HepG2 (cell line): Measurements from ENCODE around the gene SLC11A1. TPM values are rescaled to one million over a fixed set of nuclear protein-coding genes. Genes with fewer than 3 reads are reported as not detected.

Experiments used
- ATAC-seq: fragments of 200-7000 bp; cut with Tn5 transposase; 3 replicates; pipeline ENCODE4 v1.9.1; 2020; ENCODE audit warnings: mild to moderate bottlenecking, moderate library complexity
- BruUV-seq: library from RNA; stranded (reverse); fragments of 400-500 nt; replicated peaks from 2 replicates; lab custom pipeline; 2021; lab: Mats Ljungman, UMichigan
- CTCF ChIA-PET: fragments of 300-600 bp; formaldehyde crosslinking; extraction: SDS; loops from one replicate; lab custom pipeline; 2021; ENCODE audit warnings: low total read pairs, inconsistent platforms, low intra/inter-chr PET ratio; lab: Yijun Ruan, JAX
- POLR2A ChIA-PET: fragments of 350-600 bp; sonication (Branson Sonifier 250); formaldehyde crosslinking; loops from one replicate; lab custom pipeline; 2020; ENCODE audit warnings: antibody characterized with exemption, inconsistent platforms; lab: Yijun Ruan, JAX
- DNase-seq: peaks from one replicate; pipeline ENCODE4 v3.0.0-alpha.2; 2015; ENCODE audit warnings: low spot score
- FAIRE-seq: peaks from 3 replicates; lab custom pipeline; 2011; peaks lifted over from hg19 to GRCh38; lab: Jason Lieb, UNC
- H2AFZ ChIP-seq: one replicate; pipeline ENCODE4 v1.6.1; 2011; ENCODE audit warnings: low read length, inconsistent platforms
- H3K27ac ChIP-seq: fragments of 300-600 bp; 3 replicates; pipeline ENCODE4 v1.8.0; 2011; ENCODE audit warnings: mixed run types, mild to moderate bottlenecking, mixed read lengths, low read length, inconsistent platforms; ENCODE audit not compliant: insufficient read depth; ENCODE audit errors: extremely low read length
- H3K27me3 ChIP-seq, 2 experiments: fragments of 200-600 bp in 1 of 2; 2 replicates in 1 of 2; 3 replicates in 1 of 2; pipeline versions ENCODE4 v1.6.0 to v1.8.0; 2011; ENCODE audit warnings: low read length in 2 of 2, mild to moderate bottlenecking in 2 of 2, moderate library complexity in 2 of 2, inconsistent platforms in 1 of 2; ENCODE audit not compliant: insufficient read depth in 2 of 2, control insufficient read depth in 1 of 2
- H3K36me3 ChIP-seq, 2 experiments: fragments of 200-600 bp in 1 of 2; replicated peaks in 1 of 2; 2 replicates in 1 of 2; 3 replicates in 1 of 2; pipeline versions ENCODE4 v1.5.1 to v1.8.0; 2011; ENCODE audit warnings: low read length in 2 of 2, inconsistent platforms in 1 of 2; ENCODE audit not compliant: insufficient read depth in 2 of 2, control insufficient read depth in 1 of 2
- H3K4me1 ChIP-seq: 2 replicates; pipeline ENCODE4 v1.5.1; 2012; ENCODE audit warnings: low read length, inconsistent platforms; ENCODE audit not compliant: insufficient read depth
- H3K4me2 ChIP-seq: 2 replicates; pipeline ENCODE4 v1.6.0; 2011; ENCODE audit warnings: low read depth, low read length, inconsistent platforms
- H3K4me3 ChIP-seq, 3 experiments: fragments of 200-600 bp in 1 of 3; sonication (generic), shearing (Covaris generic) in 1 of 3; replicated peaks in 1 of 3; 2 replicates each; pipeline ENCODE4 v1.5.1; 2011 to 2016; ENCODE audit warnings: low read length in 3 of 3, inconsistent platforms in 2 of 3, low read depth in 2 of 3, mild to moderate bottlenecking in 2 of 3, control low read depth in 1 of 3, mixed read lengths in 1 of 3; ENCODE audit not compliant: insufficient read depth in 1 of 3
- H3K79me2 ChIP-seq: one replicate; pipeline ENCODE4 v1.6.1; 2011; ENCODE audit warnings: low read length, inconsistent platforms; ENCODE audit not compliant: insufficient read depth
- H3K9ac ChIP-seq: 2 replicates; pipeline ENCODE4 v1.6.0; 2011; ENCODE audit warnings: mild to moderate bottlenecking, low read depth, low read length, inconsistent platforms; ENCODE audit not compliant: insufficient read depth
- H3K9me3 ChIP-seq: 2 replicates; pipeline ENCODE4 v1.5.1; 2012; ENCODE audit warnings: mild to moderate bottlenecking, low read length
- H4K20me1 ChIP-seq: 2 replicates; pipeline ENCODE4 v1.6.0; 2011; ENCODE audit warnings: inconsistent platforms, mild to moderate bottlenecking, low read length, moderate library complexity; ENCODE audit not compliant: insufficient read depth
- AGO2 ChIP-seq: fragments of 200-400 bp; formaldehyde crosslinking; optimal IDR thresholded peaks from 2 replicates; pipeline ENCODE3; 2017; ENCODE audit warnings: mild to moderate bottlenecking, low read depth, low read length, moderate library complexity
- CHCHD3 ChIP-seq: sonication (generic); formaldehyde crosslinking; IDR thresholded peaks from 2 replicates; pipeline ENCODE4 v1.8.0; 2022; ENCODE audit warnings: mild to moderate bottlenecking, missing genetic modification reagents, moderate library complexity
- SP1 ChIP-seq, 2 experiments: fragments of 450-650 bp in 1 of 2; sonication (generic) in 1 of 2; formaldehyde crosslinking in 1 of 2; IDR thresholded peaks; 2 replicates each; pipeline versions ENCODE4 v1.4.0 to v1.6.1; 2016 to 2020; ENCODE audit warnings: missing genetic modification reagents in 1 of 2
- TOE1 ChIP-seq: sonication (generic); formaldehyde crosslinking; IDR thresholded peaks from 2 replicates; pipeline ENCODE4 v1.4.0; 2020; ENCODE audit warnings: mild to moderate bottlenecking, missing genetic modification reagents
- WGBS: methylation state at CpG from one replicate; pipeline ENCODE4 v1.1.6; 2017; ENCODE audit warnings: low lambda C conversion rate; 5-methylcytosine and 5-hydroxymethylcytosine counted together
- in situ Hi-C: cut with HindIII; loops from 2 replicates; pipeline ENCODE4 v1.10.0; 2017; ENCODE audit warnings: low pct_unique_long_range_greater_than_20kb; ENCODE audit not compliant: extremely low pct_ligation_motif_present
- intact Hi-C: fragments of 100-400 bp; cut with micrococcal nuclease; formaldehyde crosslinking; loops from one replicate; pipeline ENCODE4 v1.10.0; 2022; ENCODE audit not compliant: unreplicated experiment
- polyA plus RNA-seq, 8 experiments: library from polyadenylated mRNA; depleted of rRNA in 3 of 8; stranded (reverse) in 7 of 8; unstranded in 1 of 8; fragments of >200 nt; fragmentation: Illumina TruSeq in 4 of 8; extraction: Trizol in 4 of 8; gene quantifications; 2 replicates each; pipeline versions ENCODE4 v1.2.1 to v1.2.3, GENCODE V29; 2011 to 2016; ENCODE audit warnings: low read depth in 4 of 8, missing spikeins in 1 of 8, mixed read lengths in 1 of 8; ENCODE audit not compliant: insufficient read depth in 1 of 8
- total RNA-seq, 5 experiments: library from RNA; depleted of rRNA; stranded (reverse); fragments of >200 nt; fragmentation: Illumina TruSeq; extraction: Trizol; gene quantifications; 2 replicates each; pipeline ENCODE4 v1.2.3, GENCODE V29; 2016; ENCODE audit warnings: low read depth in 1 of 5
- TF ChIP-seq, protein P1 (sequence below): sonication (generic); formaldehyde crosslinking; IDR thresholded peaks from 2 replicates; pipeline ENCODE4 v1.9.0; 2022; ENCODE audit warnings: missing genetic modification reagents, mild to moderate bottlenecking, borderline replicate concordance

SLC11A1 gene
- total and polyA plus RNA-seq, 2 of the 13 experiments (the other 11 are each of a cell fraction or from before 2014, with no cell fraction given), result 0.33 to 2.3 TPM

GRCh38 chr2:218344090-218344754 is 37.9 kb upstream of the SLC11A1 start (continued):
- TF ChIP-seq SP1 (IDR thresholded peaks at IDR 0.05) (no peak), SP1 (CRISPR knock-in tag; IDR thresholded peaks at IDR 0.05) (no peak), TOE1 (no peak)

- ChIA-PET POLR2A (interaction anchor here (1.0 kb wide), 1 partner anchor 20 kb away, joined by 3 read pairs; no protein-coding TSS in a partner anchor), CTCF (no interaction called here)
- in situ Hi-C loops, result no loop called here
- Histone ChIP-seq H3K4me2 (no peak overlapping the region), H3K4me1 (peaks cover 7% of the 10 kb centered on the region; the same call in 1 of the 2 replicates), H3K79me2 (no peaks in the 10 kb centered on the region), H3K9ac (no peak overlapping the region), H3K36me3 (peaks cover 9 to 10% of the 10 kb centered on the region in 2 experiments), H3K27me3 (no peaks in the 10 kb centered on the region), H3K27ac (no peak overlapping the region), H4K20me1 (no peaks in the 10 kb centered on the region), H3K9me3 (no peaks in the 10 kb centered on the region), H2AFZ (no peak overlapping the region), H3K4me3 (no peak overlapping the region)
- no peak for FAIRE-seq
- 96% methylated on average over 15 of the region's 22 CpGs for WGBS
- TF ChIP-seq, protein P1, sequence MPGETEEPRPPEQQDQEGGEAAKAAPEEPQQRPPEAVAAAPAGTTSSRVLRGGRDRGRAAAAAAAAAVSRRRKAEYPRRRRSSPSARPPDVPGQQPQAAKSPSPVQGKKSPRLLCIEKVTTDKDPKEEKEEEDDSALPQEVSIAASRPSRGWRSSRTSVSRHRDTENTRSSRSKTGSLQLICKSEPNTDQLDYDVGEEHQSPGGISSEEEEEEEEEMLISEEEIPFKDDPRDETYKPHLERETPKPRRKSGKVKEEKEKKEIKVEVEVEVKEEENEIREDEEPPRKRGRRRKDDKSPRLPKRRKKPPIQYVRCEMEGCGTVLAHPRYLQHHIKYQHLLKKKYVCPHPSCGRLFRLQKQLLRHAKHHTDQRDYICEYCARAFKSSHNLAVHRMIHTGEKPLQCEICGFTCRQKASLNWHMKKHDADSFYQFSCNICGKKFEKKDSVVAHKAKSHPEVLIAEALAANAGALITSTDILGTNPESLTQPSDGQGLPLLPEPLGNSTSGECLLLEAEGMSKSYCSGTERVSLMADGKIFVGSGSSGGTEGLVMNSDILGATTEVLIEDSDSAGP (CRISPR knock-in tag), result 0 out of 2 replicates have a peak, but pooled peaks have one; percentile 8
- TF ChIP-seq CHCHD3, result no peak
- peak; percentile 48 for TF ChIP-seq AGO2
- intact Hi-C loops, result no loop called here
- BruUV-seq, result no TSS peak
- ATAC-seq, result no peak
- DNase-seq, result no peak
These were observed 37.2 kb upstream of the SLC11A1 start for GRCh38 chr2:218344755-218345417.
